ENCODE measurements around the gene PTPRB. TPM values are rescaled to one million over a fixed set of nuclear protein-coding genes. Genes with fewer than 3 reads are reported as not detected.

Gene PTPRB
- total RNA-seq, 2 donors from 2014 or later, result 0.22 TPM; not detected in 1

DNA sequence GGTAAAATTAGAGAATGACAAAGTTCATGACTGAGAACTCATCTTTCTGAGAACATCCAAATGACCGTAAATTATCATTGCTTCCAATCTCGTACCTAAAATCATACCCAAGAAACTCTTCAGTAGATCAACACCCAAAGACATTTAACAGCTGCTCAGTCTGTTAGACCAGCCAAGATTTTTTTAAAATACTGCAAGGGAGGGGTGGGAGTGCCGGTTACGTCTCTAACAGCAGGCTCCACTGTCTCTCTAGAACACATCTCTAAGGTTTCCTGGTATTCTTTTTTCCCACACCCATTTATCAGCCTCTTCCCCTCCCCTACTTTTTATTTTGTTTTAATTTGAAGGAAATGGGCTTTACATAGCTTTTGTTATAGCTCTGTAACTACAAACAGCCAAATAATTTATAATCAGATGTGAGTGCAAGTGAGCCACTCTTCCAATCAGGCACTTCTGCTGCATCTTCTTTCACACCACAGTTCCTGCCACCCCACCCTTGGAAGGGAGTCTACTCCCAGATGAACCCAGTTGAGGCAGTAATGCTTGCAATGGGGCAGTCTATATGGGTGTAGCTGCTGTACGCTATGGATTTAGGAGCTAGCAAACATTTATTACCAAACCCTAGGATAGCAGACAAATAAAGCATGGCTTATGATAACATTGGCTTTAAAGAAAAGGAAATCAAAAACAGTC, 21.9 kb downstream of the PTPRB start:
- H3K4me3 Mint-ChIP-seq, result no peak overlapping the region

DNA sequence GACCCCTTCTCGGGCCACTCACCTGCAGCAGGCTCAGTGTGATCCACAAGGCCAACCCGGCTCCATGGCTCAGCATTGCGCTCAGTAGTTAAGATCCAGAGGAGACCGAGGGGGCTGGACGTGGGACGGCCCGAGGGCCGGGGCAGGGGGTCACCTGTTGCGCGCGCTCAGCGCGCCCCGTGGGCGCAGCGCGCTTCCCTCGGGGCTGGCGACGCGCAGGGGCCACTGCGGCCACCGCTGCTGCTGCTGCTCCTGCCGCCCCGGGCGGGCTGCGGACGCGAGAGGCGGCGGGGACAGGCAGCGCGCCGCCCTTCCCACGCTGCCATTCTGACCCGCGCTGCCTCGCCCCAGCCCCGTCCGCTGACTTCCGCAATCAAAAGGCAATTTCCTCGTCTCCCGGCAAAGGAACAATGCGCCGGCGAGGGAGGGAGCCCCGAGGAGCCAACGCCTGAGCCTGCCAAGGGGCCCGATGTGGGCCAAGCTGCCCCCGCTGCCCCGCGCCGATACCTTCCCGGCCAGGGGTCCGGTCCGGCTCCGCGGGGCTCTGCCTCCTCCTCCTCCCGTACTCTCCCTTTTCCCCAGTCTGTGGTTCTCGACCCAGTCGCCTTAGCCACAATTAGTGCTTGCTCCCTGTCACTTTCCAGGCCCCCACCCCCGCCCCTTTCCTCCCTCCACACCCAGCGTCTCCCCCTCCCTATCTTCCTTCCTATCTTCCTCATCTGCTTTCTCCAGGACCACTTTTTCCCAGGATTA, 27.3 kb downstream of the PTPRB start:
- no peak overlapping the region for H3K27ac Mint-ChIP-seq

More for the DNA sequence above, 21.9 kb downstream of the PTPRB start:
- no peaks in the 10 kb centered on the region for H3K9me3 Mint-ChIP-seq
- 50 to 82% methylated on average over 2 to 5 of the region's 5 CpGs for WGBS, 2 experiments (ENCODE audit: insufficient coverage in 1 of 2, insufficient read length in 1 of 2)
- Histone ChIP-seq H3K4me3 (ENCODE audit: low read length) (no peak overlapping the region), H3K4me1 (ENCODE audit: control insufficient read depth, insufficient read depth, low read length) (no peaks in the 10 kb centered on the region), H3K9ac (ENCODE audit: extremely low read depth, low read length, poor library complexity, severe bottlenecking) (no peak overlapping the region), H3K27ac (ENCODE audit: low read depth, low read length) (no peak overlapping the region), H3K27me3 (ENCODE audit: control insufficient read depth, insufficient read depth, low read length, poor library complexity, severe bottlenecking) (peaks cover 26% of the 10 kb centered on the region), H3K9me3 (ENCODE audit: control insufficient read depth, low read length) (no peaks in the 10 kb centered on the region), H3K36me3 (ENCODE audit: control insufficient read depth, insufficient read depth, low read length) (no peaks in the 10 kb centered on the region)
- TF ChIP-seq, protein P1, sequence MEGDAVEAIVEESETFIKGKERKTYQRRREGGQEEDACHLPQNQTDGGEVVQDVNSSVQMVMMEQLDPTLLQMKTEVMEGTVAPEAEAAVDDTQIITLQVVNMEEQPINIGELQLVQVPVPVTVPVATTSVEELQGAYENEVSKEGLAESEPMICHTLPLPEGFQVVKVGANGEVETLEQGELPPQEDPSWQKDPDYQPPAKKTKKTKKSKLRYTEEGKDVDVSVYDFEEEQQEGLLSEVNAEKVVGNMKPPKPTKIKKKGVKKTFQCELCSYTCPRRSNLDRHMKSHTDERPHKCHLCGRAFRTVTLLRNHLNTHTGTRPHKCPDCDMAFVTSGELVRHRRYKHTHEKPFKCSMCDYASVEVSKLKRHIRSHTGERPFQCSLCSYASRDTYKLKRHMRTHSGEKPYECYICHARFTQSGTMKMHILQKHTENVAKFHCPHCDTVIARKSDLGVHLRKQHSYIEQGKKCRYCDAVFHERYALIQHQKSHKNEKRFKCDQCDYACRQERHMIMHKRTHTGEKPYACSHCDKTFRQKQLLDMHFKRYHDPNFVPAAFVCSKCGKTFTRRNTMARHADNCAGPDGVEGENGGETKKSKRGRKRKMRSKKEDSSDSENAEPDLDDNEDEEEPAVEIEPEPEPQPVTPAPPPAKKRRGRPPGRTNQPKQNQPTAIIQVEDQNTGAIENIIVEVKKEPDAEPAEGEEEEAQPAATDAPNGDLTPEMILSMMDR (conservative IDR thresholded peaks at IDR 0.05), result no peak
- H3K36me3 Mint-ChIP-seq (ENCODE audit: low read depth), result no peaks in the 10 kb centered on the region
- H3K4me1 Mint-ChIP-seq, result peaks cover 6% of the 10 kb centered on the region
- no peak overlapping the region for H3K27ac Mint-ChIP-seq
- no peak for DNase-seq
- peaks cover 29% of the 10 kb centered on the region for H3K27me3 Mint-ChIP-seq (ENCODE audit: insufficient read depth)

DNA sequence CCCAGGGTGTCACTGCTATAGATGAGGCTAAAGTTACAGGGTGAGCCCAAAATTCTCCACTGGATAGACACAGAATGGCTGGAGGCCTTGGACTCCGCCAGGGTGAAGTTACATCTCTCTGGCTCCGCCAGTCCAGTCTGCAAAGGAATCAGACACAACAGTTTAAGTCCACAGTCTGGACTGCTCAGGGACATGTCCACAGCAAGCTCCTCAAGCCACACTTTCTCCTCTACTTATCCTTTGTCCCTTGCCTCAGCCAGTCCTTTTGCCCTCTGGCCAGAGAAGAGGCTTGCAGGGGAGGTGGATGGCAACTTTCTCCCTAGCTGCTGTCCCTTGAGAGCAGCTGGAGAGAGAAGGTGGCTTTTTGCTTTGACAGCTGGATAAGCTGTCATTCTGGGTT, 28.0 kb downstream of the PTPRB start:
- no peaks in the 10 kb centered on the region for H3K36me3 ChIP-seq (ENCODE audit: control insufficient read depth, insufficient read depth, low read length)
- no peak overlapping the region for H3K9ac ChIP-seq (ENCODE audit: extremely low read depth, low read length, poor library complexity, severe bottlenecking)
- peaks cover 59% of the 10 kb centered on the region for H3K27me3 ChIP-seq (ENCODE audit: control insufficient read depth, insufficient read depth, low read length, poor library complexity, severe bottlenecking)

More for the DNA sequence above, 27.3 kb downstream of the PTPRB start:
- Mint-ChIP-seq H3K27me3 (ENCODE audit: insufficient read depth) (peaks cover 53% of the 10 kb centered on the region), H3K9me3 (no peaks in the 10 kb centered on the region), H3K4me1 (peaks cover 7% of the 10 kb centered on the region), H3K36me3 (ENCODE audit: low read depth) (no peaks in the 10 kb centered on the region), H3K4me3 (peak overlapping the region; percentile 66)
- peak; percentile 84 for DNase-seq
- no peaks in the 10 kb centered on the region for H3K4me1 ChIP-seq (ENCODE audit: control insufficient read depth, insufficient read depth, low read length)
- 1% methylated on average over 19 to 63 of the region's 63 CpGs for WGBS, 2 experiments (ENCODE audit: insufficient coverage in 1 of 2, insufficient read length in 1 of 2)
- no peaks in the 10 kb centered on the region for H3K9me3 ChIP-seq (ENCODE audit: control insufficient read depth, low read length)
- H3K4me3 ChIP-seq (ENCODE audit: low read length), result peak overlapping the region; percentile 79
- H3K36me3 ChIP-seq (ENCODE audit: control insufficient read depth, insufficient read depth, low read length), result no peaks in the 10 kb centered on the region
- TF ChIP-seq, protein P1 (conservative IDR thresholded peaks at IDR 0.05), result no peak
- peak overlapping the region; percentile 7 for H3K9ac ChIP-seq (ENCODE audit: extremely low read depth, low read length, poor library complexity, severe bottlenecking)
- H3K27me3 ChIP-seq (ENCODE audit: control insufficient read depth, insufficient read depth, low read length, poor library complexity, severe bottlenecking), result peaks cover 59% of the 10 kb centered on the region
- no peak overlapping the region for H3K27ac ChIP-seq (ENCODE audit: low read depth, low read length)

More for the DNA sequence above, 28.0 kb downstream of the PTPRB start:
- Histone ChIP-seq H3K4me1 (ENCODE audit: control insufficient read depth, insufficient read depth, low read length) (no peaks in the 10 kb centered on the region), H3K9me3 (ENCODE audit: control insufficient read depth, low read length) (no peaks in the 10 kb centered on the region), H3K4me3 (ENCODE audit: low read length) (peak overlapping the region; percentile 79), H3K27ac (ENCODE audit: low read depth, low read length) (no peak overlapping the region)
- no peaks in the 10 kb centered on the region for H3K36me3 Mint-ChIP-seq (ENCODE audit: low read depth)
- peaks cover 7% of the 10 kb centered on the region for H3K4me1 Mint-ChIP-seq
- WGBS, 2 experiments (ENCODE audit: insufficient coverage in 1 of 2, insufficient read length in 1 of 2), result 95 to 100% methylated on average over 2 of the region's 2 CpGs
- peak overlapping the region; percentile 66 for H3K4me3 Mint-ChIP-seq
- H3K27ac Mint-ChIP-seq, result no peak overlapping the region
- peaks cover 2% of the 10 kb centered on the region for H3K9me3 Mint-ChIP-seq
- peak; percentile 65 for DNase-seq
- TF ChIP-seq, protein P1 (conservative IDR thresholded peaks at IDR 0.05), result no peak
- H3K27me3 Mint-ChIP-seq (ENCODE audit: insufficient read depth), result peaks cover 53% of the 10 kb centered on the region
